Gastrocnemius medialis (tissue), 4 donors: Measurements from ENCODE around the gene PAK1.
A peak's percentile ranks its signal among the peaks of the same experiment; 100 is the strongest.

Source experiments
- CTCF ChIP-seq, 5 experiments: fragments of 450-650 bp in 3 of 5; fragments of 200-600 bp in 2 of 5; sonication (generic) in 2 of 5; IDR thresholded peaks in 4 of 5; conservative IDR thresholded peaks in 1 of 5; 1 replicate in 4 of 5; 2 replicates in 1 of 5; pipeline ENCODE4 v1.5.1; 2016 to 2019; ENCODE audit warnings: antibody characterized with exemption in 5 of 5, mild to moderate bottlenecking in 3 of 5, moderate library complexity in 3 of 5
- POLR2A ChIP-seq, 2 donors: fragments of 450-650 bp; IDR thresholded peaks; one replicate each; pipeline ENCODE4 v1.6.1; 2017; ENCODE audit warnings: antibody characterized with exemption in 2 of 2, mild to moderate bottlenecking in 2 of 2, moderate library complexity in 2 of 2

- TF ChIP-seq POLR2A (IDR thresholded peaks at IDR 0.05), result peak in 1 of 2 donors; percentile 5
- peak in 2 of 5 experiments; percentile 36 to 44 for TF ChIP-seq CTCF (IDR thresholded peaks at IDR 0.05 in 4 of 5, conservative IDR thresholded peaks at IDR 0.05 in 1 of 5)
These were observed at the start of gene PAK1 for GRCh38 chr11:77473801-77474683.
